T-helper 17 cell (primary cell): ENCODE measurements around the gene SAT2. TPM values are rescaled to one million over a fixed set of nuclear protein-coding genes. Genes with fewer than 3 reads are reported as not detected.
"Not testable (repeated sequence)": the region's sequence is repeated elsewhere in the genome, so short reads cannot be mapped to it uniquely, and the experiment has no call there.

Source experiments
- ATAC-seq: fragments of 150-1000 bp; cut with Tn5 transposase; 2 replicates; pipeline ENCODE4 v1.10.0; 2021; ENCODE audit warnings: mild to moderate bottlenecking, moderate library complexity
- DNase-seq, 3 donors: peaks; one replicate each; pipeline versions ENCODE4 v3.0.0 to v3.0.0-alpha.2; 2020 to 2021
- H3K9me3 ChIP-seq: one replicate; pipeline ENCODE4 v1.7.0; 2013; ENCODE audit warnings: low read length, mild to moderate bottlenecking; ENCODE audit not compliant: control insufficient read depth, poor library complexity, severe bottlenecking
- H3K27ac Mint-ChIP-seq: one replicate; pipeline ENCODE4 v1.8.0; 2022; ENCODE audit warnings: mild to moderate bottlenecking, moderate library complexity, mixed read lengths
- H3K27me3 Mint-ChIP-seq: one replicate; pipeline ENCODE4 v1.8.0; 2022; ENCODE audit warnings: mixed read lengths
- H3K36me3 Mint-ChIP-seq: one replicate; pipeline ENCODE4 v1.8.0; 2022; ENCODE audit warnings: low read depth, mixed read lengths
- H3K4me1 Mint-ChIP-seq: one replicate; pipeline ENCODE4 v1.8.0; 2022; ENCODE audit warnings: mild to moderate bottlenecking, mixed read lengths
- H3K4me3 Mint-ChIP-seq: one replicate; pipeline ENCODE4 v1.8.0; 2022; ENCODE audit warnings: mild to moderate bottlenecking, moderate library complexity, mixed read lengths
- total RNA-seq, 4 donors: library from RNA in 2 of 4; stranded (reverse) in 2 of 4; gene quantifications; one replicate each; pipeline ENCODE4 v1.2.3 and lab custom pipeline; 2022 to 2026

SAT2 gene
- total RNA-seq, 2 donors from 2014 or later: 39.1 to 42.9 TPM

- not testable (repeated sequence) for H3K27me3 Mint-ChIP-seq, H3K4me3 Mint-ChIP-seq, H3K9me3 ChIP-seq, H3K27ac Mint-ChIP-seq, ATAC-seq, DNase-seq, H3K4me1 Mint-ChIP-seq
- peaks cover 17% of the 10 kb centered on the region for H3K36me3 Mint-ChIP-seq
These were observed 30.1 kb downstream of the SAT2 start for GRCh38 chr17:7597561-7597960.

- Mint-ChIP-seq H3K36me3 (peaks cover 14% of the 10 kb centered on the region), H3K27ac (no peak overlapping the region)
These were observed 34.3 kb downstream of the SAT2 start for GRCh38 chr17:7593296-7593695.

GRCh38 chr17:7592422-7593021 is 35.1 kb downstream of the SAT2 start:
- no peaks in the 10 kb centered on the region for H3K9me3 ChIP-seq
- H3K4me3 Mint-ChIP-seq: no peak overlapping the region
- H3K27me3 Mint-ChIP-seq: no peaks in the 10 kb centered on the region
- no peak overlapping the region for H3K27ac Mint-ChIP-seq
- no peak for ATAC-seq
- peaks cover 4% of the 10 kb centered on the region for H3K4me1 Mint-ChIP-seq
- peaks cover 13% of the 10 kb centered on the region for H3K36me3 Mint-ChIP-seq
- DNase-seq: no peak

More at GRCh38 chr17:7593296-7593695, 34.3 kb downstream of the SAT2 start:
- peaks cover 4% of the 10 kb centered on the region for H3K4me1 Mint-ChIP-seq
- H3K9me3 ChIP-seq: no peaks in the 10 kb centered on the region
- no peak overlapping the region for H3K4me3 Mint-ChIP-seq
- H3K27me3 Mint-ChIP-seq: no peaks in the 10 kb centered on the region
- ATAC-seq: no peak
- DNase-seq: no peak

DNA sequence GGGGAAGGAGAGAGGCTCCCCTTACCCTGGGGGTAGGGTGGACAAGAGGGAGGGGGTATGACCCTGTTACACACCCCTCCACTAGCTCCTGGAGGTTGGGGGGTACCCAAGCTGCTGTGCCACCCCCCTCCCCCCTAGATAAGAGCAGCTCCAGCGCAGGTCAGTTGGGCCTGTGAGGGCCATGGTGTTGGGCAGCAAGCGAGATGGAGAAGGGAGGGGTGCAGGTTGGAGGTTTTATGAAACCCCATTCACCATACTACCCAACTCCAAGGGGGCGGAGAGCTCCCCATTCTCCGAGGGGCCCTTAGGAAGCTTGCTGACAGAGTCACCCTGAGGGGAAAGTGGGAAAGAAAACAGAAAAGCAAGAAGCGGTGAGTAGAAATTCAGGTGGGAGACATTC is 36.0 kb downstream of the SAT2 start:
- H3K9me3 ChIP-seq: no peaks in the 10 kb centered on the region
- peak overlapping the region; percentile 29 for H3K27ac Mint-ChIP-seq
- H3K4me1 Mint-ChIP-seq: peaks cover 4% of the 10 kb centered on the region
- H3K4me3 Mint-ChIP-seq: no peak overlapping the region
- peaks cover 11% of the 10 kb centered on the region for H3K36me3 Mint-ChIP-seq
- DNase-seq (no peak), ATAC-seq (no peak)
- H3K27me3 Mint-ChIP-seq: no peaks in the 10 kb centered on the region

DNA sequence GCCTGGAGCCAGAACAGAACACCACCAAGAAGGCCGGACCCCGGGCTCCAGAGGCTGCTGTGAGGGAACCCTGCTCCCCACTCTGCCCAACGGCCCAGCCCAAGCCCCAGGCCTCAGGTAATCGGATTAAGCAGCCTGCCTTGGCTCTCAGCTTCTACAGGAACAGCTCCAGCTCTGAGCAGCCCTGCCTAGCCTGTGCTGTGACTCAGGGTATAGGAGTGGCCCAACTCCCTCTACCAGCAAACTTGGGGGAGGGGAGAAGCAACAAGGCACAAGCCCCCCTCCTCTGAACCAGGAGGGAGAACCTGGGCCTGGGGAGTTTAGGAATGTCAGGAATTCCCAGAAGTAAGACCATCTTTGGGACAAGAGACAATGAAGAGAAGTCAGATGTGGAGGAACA is 36.9 kb downstream of the SAT2 start:
- Mint-ChIP-seq H3K36me3 (peaks cover 11% of the 10 kb centered on the region), H3K27ac (peak overlapping the region; percentile 29), H3K4me3 (no peak overlapping the region), H3K4me1 (peaks cover 6% of the 10 kb centered on the region), H3K27me3 (no peaks in the 10 kb centered on the region)
- no peak for DNase-seq
- no peak for ATAC-seq
- no peaks in the 10 kb centered on the region for H3K9me3 ChIP-seq

- Mint-ChIP-seq H3K27ac (peak within 1 kb of the TSS; percentile 29), H3K36me3 (peaks cover 11% of the 10 kb centered on the region), H3K4me1 (peaks cover 9% of the 10 kb centered on the region), H3K4me3 (no peak within 1 kb of the TSS), H3K27me3 (no peaks in the 10 kb centered on the region)
- no peak for ATAC-seq
- no peak for DNase-seq
- H3K9me3 ChIP-seq: no peaks in the 10 kb centered on the region
These were observed 37.5 kb downstream of the SAT2 start, which contains the start of gene SOX15 for GRCh38 chr17:7589891-7590691. Gene SOX15, minus strand, starts transcription at chr17:7590094. Its CDS starts 418 bp downstream, at chr17:7589676.

DNA sequence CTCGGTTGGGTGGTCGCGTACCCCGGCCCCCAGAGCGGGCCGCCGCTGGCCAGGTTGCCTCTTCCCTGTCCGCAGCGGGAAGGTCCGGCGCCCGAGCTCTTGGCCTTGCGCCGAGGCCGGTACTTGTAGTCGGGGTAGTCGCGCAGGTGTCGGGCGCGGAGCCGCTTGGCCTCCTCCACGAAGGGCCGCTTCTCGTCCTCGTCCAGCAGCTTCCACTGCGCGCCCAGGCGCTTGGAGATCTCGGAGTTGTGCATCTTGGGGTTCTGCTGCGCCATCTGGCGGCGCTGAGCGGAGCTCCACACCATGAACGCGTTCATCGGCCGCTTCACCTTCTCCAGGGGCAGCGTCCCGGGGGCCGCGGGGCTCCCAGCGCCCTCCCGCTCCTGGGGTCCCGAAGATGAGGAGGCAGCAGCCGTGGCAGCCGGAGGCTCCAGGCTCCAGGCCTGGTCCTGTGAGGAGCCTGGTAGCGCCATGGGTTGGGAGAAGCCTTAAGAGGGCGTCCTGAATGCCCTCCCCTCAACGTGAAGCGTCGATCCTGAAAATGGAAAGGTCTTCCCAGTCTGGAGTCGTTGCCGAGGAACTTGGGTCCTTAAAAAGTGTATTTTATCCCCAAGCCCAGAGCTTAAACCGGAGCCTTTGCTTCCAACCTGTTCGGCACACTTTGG is 38.3 kb downstream of the SAT2 start:
- Mint-ChIP-seq H3K36me3 (peaks cover 11% of the 10 kb centered on the region), H3K27ac (no peak overlapping the region), H3K4me1 (peaks cover 14% of the 10 kb centered on the region), H3K4me3 (no peak overlapping the region), H3K27me3 (no peaks in the 10 kb centered on the region)
- ATAC-seq (peak; percentile 81), DNase-seq (peak; percentile 48 to 62 (median 50))
- H3K9me3 ChIP-seq: no peaks in the 10 kb centered on the region

- DNase-seq: no peak
- peaks cover 7% of the 10 kb centered on the region for H3K36me3 Mint-ChIP-seq
- H3K4me3 Mint-ChIP-seq: no peak overlapping the region
- no peaks in the 10 kb centered on the region for H3K9me3 ChIP-seq
- ATAC-seq: no peak
- no peak overlapping the region for H3K27ac Mint-ChIP-seq
- H3K4me1 Mint-ChIP-seq: peaks cover 18% of the 10 kb centered on the region
- H3K27me3 Mint-ChIP-seq: no peaks in the 10 kb centered on the region
These were observed 38.9 kb downstream of the SAT2 start for GRCh38 chr17:7588553-7589203.

GRCh38 chr17:7587420-7588151 is 40.0 kb downstream of the SAT2 start:
- Mint-ChIP-seq H3K4me1 (peaks cover 20% of the 10 kb centered on the region), H3K36me3 (peaks cover 2% of the 10 kb centered on the region), H3K27ac (no peak overlapping the region), H3K4me3 (peak overlapping the region; percentile 41), H3K27me3 (no peaks in the 10 kb centered on the region)
- DNase-seq: no peak
- ATAC-seq: no peak
- H3K9me3 ChIP-seq: no peaks in the 10 kb centered on the region

DNA sequence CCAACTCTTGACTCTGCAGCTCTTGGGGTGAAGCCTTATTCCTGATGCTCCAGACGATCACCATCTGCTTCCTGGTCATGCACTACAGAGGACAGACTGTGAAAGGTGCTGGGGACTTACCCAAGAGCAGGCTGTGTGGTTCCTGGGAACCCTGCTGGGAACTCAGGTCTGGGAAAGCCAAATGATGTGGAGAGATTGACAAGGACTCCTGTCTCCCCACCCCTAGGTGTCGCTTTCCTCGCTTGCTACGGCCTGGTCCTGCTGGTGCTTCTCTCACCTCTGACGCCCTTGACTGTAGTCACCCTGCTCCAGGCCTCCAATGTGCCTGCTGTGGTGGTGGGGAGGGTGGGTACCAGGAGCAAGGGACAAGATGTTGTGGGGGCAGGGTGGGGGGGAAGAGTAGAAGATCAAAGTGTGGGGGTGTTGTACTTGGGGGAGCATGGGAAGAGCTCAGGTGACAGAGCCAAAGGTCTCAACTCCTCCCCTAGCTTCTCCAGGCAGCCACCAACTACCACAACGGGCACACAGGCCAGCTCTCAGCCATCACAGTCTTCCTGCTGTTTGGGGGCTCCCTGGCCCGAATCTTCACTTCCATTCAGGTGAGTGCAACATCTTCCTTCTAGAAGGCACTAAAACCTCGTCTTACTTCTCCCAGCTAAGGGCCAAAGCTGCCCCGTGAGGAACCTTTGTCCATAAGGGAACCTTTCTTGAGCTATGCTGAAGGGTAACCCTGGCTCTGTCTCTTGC is 40.8 kb downstream of the SAT2 start:
- DNase-seq (no peak), ATAC-seq (no peak)
- H3K27me3 Mint-ChIP-seq: no peaks in the 10 kb centered on the region
- peaks cover 2% of the 10 kb centered on the region for H3K36me3 Mint-ChIP-seq
- H3K4me3 Mint-ChIP-seq: no peak overlapping the region
- no peak overlapping the region for H3K27ac Mint-ChIP-seq
- H3K4me1 Mint-ChIP-seq: peaks cover 23% of the 10 kb centered on the region
- H3K9me3 ChIP-seq: no peaks in the 10 kb centered on the region

DNA sequence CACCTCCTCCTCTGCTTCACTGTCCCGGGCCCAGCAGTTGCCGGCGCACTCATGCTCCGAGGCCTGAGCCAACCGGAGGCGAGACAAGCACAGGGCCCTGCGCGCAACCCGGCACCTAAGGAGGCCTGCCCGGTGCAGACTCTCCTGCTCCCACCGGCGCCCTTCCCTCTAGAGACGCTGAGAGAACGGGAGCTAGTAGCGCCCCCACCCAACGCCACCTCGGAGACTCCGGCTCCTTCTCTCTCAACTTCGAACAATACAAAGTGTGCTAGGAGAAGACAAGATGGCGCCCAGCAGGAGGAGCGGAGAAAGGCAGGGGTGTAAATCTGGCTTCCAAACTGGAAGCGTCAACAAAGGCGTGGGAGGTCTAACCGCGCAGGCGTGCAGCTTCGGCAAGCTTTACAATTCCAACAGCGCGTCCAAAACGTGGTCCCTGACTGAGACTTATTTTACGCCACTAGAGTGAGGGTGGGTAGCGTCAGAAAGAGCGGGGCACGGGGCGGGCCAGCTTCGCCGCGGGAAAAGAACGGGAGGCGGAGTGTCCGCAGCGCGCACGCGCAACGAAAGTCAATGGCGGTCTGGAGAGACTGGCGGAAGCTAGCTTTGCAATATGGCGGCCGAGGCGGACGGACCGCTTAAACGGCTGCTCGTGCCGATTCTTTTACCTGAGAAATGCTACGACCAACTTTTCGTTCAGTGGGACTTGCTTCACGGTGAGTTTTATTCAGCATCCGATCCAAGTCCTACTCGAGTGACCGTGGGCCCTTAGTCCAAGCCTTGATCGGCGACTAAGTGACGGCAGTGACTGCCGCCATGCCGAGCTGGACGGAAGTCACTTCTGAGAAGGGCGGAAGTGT is 44.1 kb downstream of the SAT2 start, which contains the start of gene MPDU1:
Gene MPDU1 (plus strand): TSS at position 600 of the 857 bp plus-strand sequence. CDS start 11 bp downstream, at position 611.
- H3K9me3 ChIP-seq: no peaks in the 10 kb centered on the region
- Mint-ChIP-seq H3K36me3 (peaks cover 2% of the 10 kb centered on the region), H3K4me3 (peak within 1 kb of the TSS; percentile 95), H3K27me3 (no peaks in the 10 kb centered on the region), H3K27ac (peak within 1 kb of the TSS; percentile 96), H3K4me1 (peaks cover 43% of the 10 kb centered on the region)
- ATAC-seq (peak; percentile 84), DNase-seq (peak; percentile 87 to 90 (median 88))
